ENCODE results near the gene CLCA2. TPM values are rescaled to one million over a fixed set of nuclear protein-coding genes. Genes with fewer than 3 reads are reported as not detected.

CLCA2 gene
- total and polyA plus RNA-seq, 7 donors: 0.60 to 2.1 (median 0.60) TPM; not detected in 4

- H3K4me3 ChIP-seq: no peak overlapping the region
- intact Hi-C loops (cut with DNase I): no loop called here
- H3K27ac ChIP-seq: no peak overlapping the region
- 88 to 90% methylated on average over 1 of the region's 1 CpG for WGBS, 2 donors
- H3K27me3 ChIP-seq: no peaks in the 10 kb centered on the region
- no peaks in the 10 kb centered on the region for H3K36me3 ChIP-seq
- no peaks in the 10 kb centered on the region for H3K9me3 ChIP-seq
- H3K4me1 ChIP-seq: no peaks in the 10 kb centered on the region
- no peak for DNase-seq
- no peak for TF ChIP-seq EP300 (IDR thresholded peaks at IDR 0.05)
These were observed 21.9 kb downstream of the CLCA2 start for GRCh38 chr1:86445919-86446318.

- Histone ChIP-seq H3K36me3 (no peaks in the 10 kb centered on the region), H3K27ac (no peak overlapping the region), H3K9me3 (no peaks in the 10 kb centered on the region), H3K4me1 (no peaks in the 10 kb centered on the region), H3K27me3 (no peaks in the 10 kb centered on the region), H3K4me3 (no peak overlapping the region)
- no peak for DNase-seq
- intact Hi-C loops (cut with DNase I): no loop called here
- WGBS, 2 donors: 76 to 88% methylated on average over 4 of the region's 4 CpGs
- TF ChIP-seq CTCF (IDR thresholded peaks at IDR 0.05) (no peak), EP300 (IDR thresholded peaks at IDR 0.05) (no peak), POLR2AphosphoS5 (IDR thresholded peaks at IDR 0.05) (no peak), POLR2A (IDR thresholded peaks at IDR 0.05) (no peak)
These were observed 23.3 kb downstream of the CLCA2 start for GRCh38 chr1:86447198-86447790.

- WGBS, 2 donors: 24 to 74% methylated on average over 1 of the region's 1 CpG
- intact Hi-C loops (cut with DNase I): no loop called here
These were observed 24.7 kb downstream of the CLCA2 start for GRCh38 chr1:86448670-86449069.

GRCh38 chr1:86449103-86449502 is 25.1 kb downstream of the CLCA2 start:
- TF ChIP-seq CTCF (IDR thresholded peaks at IDR 0.05) (no peak), EP300 (IDR thresholded peaks at IDR 0.05) (no peak), POLR2AphosphoS5 (IDR thresholded peaks at IDR 0.05) (no peak), POLR2A (IDR thresholded peaks at IDR 0.05) (no peak)
- no peak for DNase-seq
- Histone ChIP-seq H3K27me3 (no peaks in the 10 kb centered on the region), H3K27ac (no peak overlapping the region), H3K9me3 (no peaks in the 10 kb centered on the region), H3K36me3 (no peaks in the 10 kb centered on the region), H3K4me1 (no peaks in the 10 kb centered on the region), H3K4me3 (no peak overlapping the region)
- intact Hi-C loops (cut with DNase I): no loop called here
- 9 to 61% methylated on average over 1 of the region's 1 CpG for WGBS, 2 donors

More at GRCh38 chr1:86448670-86449069, 24.7 kb downstream of the CLCA2 start:
- no peaks in the 10 kb centered on the region for H3K27me3 ChIP-seq
- DNase-seq: no peak
- no peaks in the 10 kb centered on the region for H3K9me3 ChIP-seq
- no peak overlapping the region for H3K4me3 ChIP-seq
- no peak overlapping the region for H3K27ac ChIP-seq
- no peaks in the 10 kb centered on the region for H3K4me1 ChIP-seq
- TF ChIP-seq POLR2AphosphoS5 (IDR thresholded peaks at IDR 0.05) (no peak), EP300 (IDR thresholded peaks at IDR 0.05) (no peak), POLR2A (IDR thresholded peaks at IDR 0.05) (no peak), CTCF (IDR thresholded peaks at IDR 0.05) (no peak)
- no peaks in the 10 kb centered on the region for H3K36me3 ChIP-seq

- no peak overlapping the region for H3K27ac ChIP-seq
- no peak overlapping the region for H3K4me3 ChIP-seq
- intact Hi-C loops (cut with DNase I): no loop called here
- no peaks in the 10 kb centered on the region for H3K27me3 ChIP-seq
- H3K36me3 ChIP-seq: no peaks in the 10 kb centered on the region
- H3K4me1 ChIP-seq: no peaks in the 10 kb centered on the region
- no peaks in the 10 kb centered on the region for H3K9me3 ChIP-seq
- no peak for DNase-seq
- WGBS, 2 donors: 64% methylated on average over 3 of the region's 3 CpGs
- TF ChIP-seq CTCF (IDR thresholded peaks at IDR 0.05) (no peak), POLR2A (IDR thresholded peaks at IDR 0.05) (no peak)
These were observed 26.9 kb downstream of the CLCA2 start for GRCh38 chr1:86450847-86451246.

Data from sigmoid colon (tissue), 7 donors.